Retinal pigment epithelial cell (primary cell): ENCODE data around the gene PDLIM5.

Experiments used
- DNase-seq: peaks from one replicate; pipeline ENCODE4 v3.0.0-alpha.2; 2010; ENCODE audit warnings: low read depth
- H3K4me3 ChIP-seq: 2 replicates; pipeline ENCODE4 v1.5.1; 2011; ENCODE audit warnings: mild to moderate bottlenecking, low read length, control low read depth, moderate library complexity
- CTCF ChIP-seq: conservative IDR thresholded peaks from 2 replicates; pipeline ENCODE4 v1.5.1; 2011; ENCODE audit warnings: low read depth, low read length, control low read depth, inconsistent platforms

Gene PDLIM5

GRCh38 chr4:94673961-94674360, 222.2 kb downstream of the PDLIM5 start:
- TF ChIP-seq CTCF = no peak
- DNase-seq = no peak
- no peak overlapping the region for H3K4me3 ChIP-seq

GRCh38 chr4:94676970-94677369, 225.2 kb downstream of the PDLIM5 start:
- TF ChIP-seq CTCF = no peak
- DNase-seq = no peak
- no peak overlapping the region for H3K4me3 ChIP-seq

GRCh38 chr4:94678896-94679295, 227.2 kb downstream of the PDLIM5 start:
- TF ChIP-seq CTCF = no peak

GRCh38 chr4:94680176-94680862, 228.6 kb downstream of the PDLIM5 start:
- no peak for DNase-seq
- TF ChIP-seq CTCF = no peak
- H3K4me3 ChIP-seq = no peak overlapping the region

More at GRCh38 chr4:94678896-94679295, 227.2 kb downstream of the PDLIM5 start:
- DNase-seq = no peak
- H3K4me3 ChIP-seq = no peak overlapping the region

GRCh38 chr4:94686086-94686485, 234.3 kb downstream of the PDLIM5 start:
- H3K4me3 ChIP-seq = no peak overlapping the region
- no peak for DNase-seq
- no peak for TF ChIP-seq CTCF

GRCh38 chr4:94689155-94689860, 237.6 kb downstream of the PDLIM5 start:
- no peak for DNase-seq
- no peak for TF ChIP-seq CTCF

GRCh38 chr4:94690851-94691254, 239.1 kb downstream of the PDLIM5 start:
- no peak overlapping the region for H3K4me3 ChIP-seq
- TF ChIP-seq CTCF = no peak
- no peak for DNase-seq

More at GRCh38 chr4:94689155-94689860, 237.6 kb downstream of the PDLIM5 start:
- H3K4me3 ChIP-seq = no peak overlapping the region
